T-helper 1 cell (primary cell): ENCODE data around the gene PIP4K2A.
"Not testable (repeated sequence)": the region's sequence is repeated elsewhere in the genome, so short reads cannot be mapped to it uniquely, and the experiment has no call there.

Experiments
- DNase-seq, 5 donors: peaks; one replicate each; pipeline ENCODE4 v3.0.0-alpha.2; 2012 to 2020

Gene PIP4K2A

GRCh38 chr10:22692119-22692518 is 22.3 kb downstream of the PIP4K2A start:
- DNase-seq = not testable (repeated sequence)

- DNase-seq = no peak
Observed at GRCh38 chr10:22690614-22691431, 23.6 kb downstream of the PIP4K2A start.

- no peak for DNase-seq
Observed at GRCh38 chr10:22690158-22690557, 24.2 kb downstream of the PIP4K2A start.

GRCh38 chr10:22686347-22686746 is 28.0 kb downstream of the PIP4K2A start:
- DNase-seq = no peak

- DNase-seq = no peak
Observed at GRCh38 chr10:22685926-22686325, 28.5 kb downstream of the PIP4K2A start.

GRCh38 chr10:22684699-22685098 is 29.7 kb downstream of the PIP4K2A start:
- DNase-seq = no peak

- DNase-seq = no peak
Observed at GRCh38 chr10:22683140-22683389, 31.3 kb downstream of the PIP4K2A start.

- peak; percentile 22 to 75 (median 42) for DNase-seq
Observed at GRCh38 chr10:22682237-22683139, 31.9 kb downstream of the PIP4K2A start.

GRCh38 chr10:22681783-22682183 is 32.6 kb downstream of the PIP4K2A start:
- DNase-seq = peak in 4 of 5 donors; percentile 25 to 76 (median 36)

- DNase-seq = no peak
Observed at GRCh38 chr10:22681301-22681700, 33.1 kb downstream of the PIP4K2A start.

- no peak for DNase-seq
Observed at GRCh38 chr10:22679608-22680007, 34.8 kb downstream of the PIP4K2A start.

- no peak for DNase-seq
Observed at GRCh38 chr10:22677333-22677732, 37.0 kb downstream of the PIP4K2A start.

GRCh38 chr10:22676435-22676834 is 37.9 kb downstream of the PIP4K2A start:
- DNase-seq = no peak

GRCh38 chr10:22674573-22674930 is 39.8 kb downstream of the PIP4K2A start:
- no peak for DNase-seq

GRCh38 chr10:22673785-22674572 is 40.4 kb downstream of the PIP4K2A start:
- no peak for DNase-seq

- DNase-seq = no peak
Observed at GRCh38 chr10:22673091-22673392, 41.3 kb downstream of the PIP4K2A start.

GRCh38 chr10:22672319-22673090 is 41.9 kb downstream of the PIP4K2A start:
- DNase-seq = no peak

- no peak for DNase-seq
Observed at GRCh38 chr10:22670788-22671187, 43.6 kb downstream of the PIP4K2A start.

GRCh38 chr10:22669163-22669711 is 45.1 kb downstream of the PIP4K2A start:
- DNase-seq = peak in 1 of 5 donors; percentile 53

GRCh38 chr10:22667093-22667480 is 47.3 kb downstream of the PIP4K2A start:
- DNase-seq = no peak

GRCh38 chr10:22666287-22667092 is 47.9 kb downstream of the PIP4K2A start:
- peak in 4 of 5 donors; percentile 52 to 83 (median 62) for DNase-seq
